WTC11 (cell line): ENCODE data around the gene ARHGEF17. TPM values are rescaled to one million over a fixed set of nuclear protein-coding genes. Genes with fewer than 3 reads are reported as not detected.

ENCODE experiments used
- ATAC-seq: fragments of 200-7000 bp; cut with Tn5 transposase; 2 replicates; pipeline ENCODE4 v1.10.0; 2021; ENCODE audit warnings: mild to moderate bottlenecking, moderate library complexity
- CTCF ChIA-PET: fragments of 300-600 bp; sonication (Branson Sonifier 250); formaldehyde crosslinking; loops from one replicate; lab custom pipeline; 2021; ENCODE audit warnings: antibody characterized with exemption; lab: Charles Lee
- POLR2A ChIA-PET: fragments of 350-600 bp; sonication (Branson Sonifier 250); formaldehyde crosslinking; loops from one replicate; lab custom pipeline; 2021; ENCODE audit warnings: antibody characterized with exemption; lab: Charles Lee
- DNase-seq: peaks from one replicate; pipeline ENCODE4 v3.0.0; 2021; ENCODE audit warnings: low spot score
- H3K27ac Mint-ChIP-seq: 2 replicates; pipeline ENCODE4 v1.8.0; 2021; ENCODE audit warnings: mixed read lengths
- H3K27me3 Mint-ChIP-seq: 2 replicates; pipeline ENCODE4 v1.8.0; 2021; ENCODE audit warnings: low read depth, mild to moderate bottlenecking, moderate library complexity, mixed read lengths
- H3K36me3 Mint-ChIP-seq: 2 replicates; pipeline ENCODE4 v1.8.0; 2021; ENCODE audit warnings: mixed read lengths
- H3K4me1 Mint-ChIP-seq: 2 replicates; pipeline ENCODE4 v1.8.0; 2022; ENCODE audit warnings: mixed read lengths
- H3K4me3 Mint-ChIP-seq: 2 replicates; pipeline ENCODE4 v1.8.0; 2021; ENCODE audit warnings: mild to moderate bottlenecking, moderate library complexity, mixed read lengths
- H3K9me3 Mint-ChIP-seq: 2 replicates; pipeline ENCODE4 v1.8.0; 2021; ENCODE audit warnings: mixed read lengths
- CBFB ChIP-seq: sonication (generic); formaldehyde crosslinking; IDR thresholded peaks from 2 replicates; pipeline ENCODE4 v1.8.1; 2022; ENCODE audit warnings: mild to moderate bottlenecking, low read depth, missing genetic modification reagents
- E2F5 ChIP-seq: sonication (generic); formaldehyde crosslinking; IDR thresholded peaks from 2 replicates; pipeline ENCODE4 v1.8.1; 2022; ENCODE audit warnings: mild to moderate bottlenecking, moderate library complexity, missing genetic modification reagents
- ELF4 ChIP-seq: sonication (generic); formaldehyde crosslinking; IDR thresholded peaks from 2 replicates; pipeline ENCODE4 v1.8.1; 2022; ENCODE audit warnings: low read depth, mild to moderate bottlenecking, moderate library complexity, missing genetic modification reagents
- EMX1 ChIP-seq: fragments of 250-450 bp; sonication (Bioruptor Pico); IDR thresholded peaks from 2 replicates; pipeline ENCODE4 v1.8.0; 2021; ENCODE audit warnings: mild to moderate bottlenecking
- ETV6 ChIP-seq: sonication (generic); formaldehyde crosslinking; IDR thresholded peaks from 2 replicates; pipeline ENCODE4 v1.8.1; 2022; ENCODE audit warnings: mild to moderate bottlenecking, missing genetic modification reagents
- FOXK1 ChIP-seq: sonication (generic); formaldehyde crosslinking; IDR thresholded peaks from 2 replicates; pipeline ENCODE4 v1.8.0; 2022; ENCODE audit warnings: mild to moderate bottlenecking, moderate library complexity, missing genetic modification reagents
- FOXP1 ChIP-seq: sonication (generic); formaldehyde crosslinking; IDR thresholded peaks from 2 replicates; pipeline ENCODE4 v1.8.0; 2022; ENCODE audit warnings: missing genetic modification reagents, mild to moderate bottlenecking, moderate library complexity, borderline replicate concordance
- GABPB1 ChIP-seq: sonication (generic); formaldehyde crosslinking; IDR thresholded peaks from 2 replicates; pipeline ENCODE4 v1.8.1; 2023; ENCODE audit warnings: mild to moderate bottlenecking, missing genetic modification reagents
- HMGA2 ChIP-seq: fragments of 250-450 bp; sonication (Bioruptor Pico); IDR thresholded peaks from 2 replicates; pipeline ENCODE4 v1.4.0; 2021; ENCODE audit warnings: mild to moderate bottlenecking, moderate library complexity
- IRF2 ChIP-seq: sonication (generic); formaldehyde crosslinking; IDR thresholded peaks from 2 replicates; pipeline ENCODE4 v1.8.0; 2022; ENCODE audit warnings: low read depth, missing genetic modification reagents, borderline replicate concordance
- NFATC4 ChIP-seq: fragments of 250-450 bp; sonication (Bioruptor Pico); IDR thresholded peaks from 2 replicates; pipeline ENCODE4 v1.9.0; 2021; ENCODE audit warnings: mild to moderate bottlenecking
- NR1H2 ChIP-seq: sonication (generic); formaldehyde crosslinking; IDR thresholded peaks from 2 replicates; pipeline ENCODE4 v1.9.0; 2021; ENCODE audit warnings: mild to moderate bottlenecking, moderate library complexity, missing genetic modification reagents
- OVOL2 ChIP-seq: fragments of 250-450 bp; sonication (Bioruptor Pico); IDR thresholded peaks from 2 replicates; pipeline ENCODE4 v1.9.0; 2021; ENCODE audit warnings: mild to moderate bottlenecking, borderline replicate concordance
- RELA ChIP-seq: sonication (generic); formaldehyde crosslinking; IDR thresholded peaks from 2 replicates; pipeline ENCODE4 v1.8.1; 2022; ENCODE audit warnings: missing genetic modification reagents, mild to moderate bottlenecking, borderline replicate concordance
- SMAD3 ChIP-seq: sonication (generic); formaldehyde crosslinking; IDR thresholded peaks from 2 replicates; pipeline ENCODE4 v1.8.0; 2022; ENCODE audit warnings: missing genetic modification reagents, mild to moderate bottlenecking, borderline replicate concordance
- SOX15 ChIP-seq: fragments of 250-450 bp; sonication (Bioruptor Pico); IDR thresholded peaks from 2 replicates; pipeline ENCODE4 v1.9.0; 2021; ENCODE audit warnings: mild to moderate bottlenecking
- TCF7 ChIP-seq: sonication (generic); formaldehyde crosslinking; IDR thresholded peaks from 2 replicates; pipeline ENCODE4 v1.8.0; 2022; ENCODE audit warnings: mild to moderate bottlenecking, low read depth, missing genetic modification reagents, moderate library complexity
- ZNF121 ChIP-seq: sonication (generic); formaldehyde crosslinking; IDR thresholded peaks from 2 replicates; pipeline ENCODE4 v1.8.0; 2023; ENCODE audit warnings: missing genetic modification reagents
- ZNF263 ChIP-seq: sonication (generic); formaldehyde crosslinking; IDR thresholded peaks from 2 replicates; pipeline ENCODE4 v1.8.1; 2022; ENCODE audit warnings: low read depth, mild to moderate bottlenecking, moderate library complexity, missing genetic modification reagents
- ZNF416 ChIP-seq: fragments of 250-450 bp; sonication (Bioruptor Pico); IDR thresholded peaks from 2 replicates; pipeline ENCODE4 v1.9.0; 2021; ENCODE audit warnings: mild to moderate bottlenecking, inconsistent platforms
- ZNF423 ChIP-seq: fragments of 250-450 bp; sonication (Bioruptor Pico); IDR thresholded peaks from 2 replicates; pipeline ENCODE4 v2.1.2; 2022; ENCODE audit warnings: mild to moderate bottlenecking, moderate library complexity
- total RNA-seq: library from RNA; stranded (reverse); gene quantifications from 3 replicates; pipeline ENCODE4 v1.2.3, GENCODE V29; 2021
- TF ChIP-seq, protein P1 (sequence below): sonication (generic); formaldehyde crosslinking; IDR thresholded peaks from 2 replicates; pipeline ENCODE4 v1.8.1; 2022; ENCODE audit warnings: low read depth, mild to moderate bottlenecking, moderate library complexity, missing genetic modification reagents, borderline replicate concordance
- TF ChIP-seq, protein P2 (sequence below): sonication (generic); formaldehyde crosslinking; IDR thresholded peaks from 2 replicates; pipeline ENCODE4 v1.8.1; 2023; ENCODE audit warnings: mild to moderate bottlenecking, missing genetic modification reagents
- TF ChIP-seq, protein P3 (sequence below): sonication (generic); formaldehyde crosslinking; IDR thresholded peaks from 2 replicates; pipeline ENCODE4 v1.8.1; 2022; ENCODE audit warnings: low read depth, missing genetic modification reagents, borderline replicate concordance
- TF ChIP-seq, protein P4 (sequence below): sonication (generic); formaldehyde crosslinking; IDR thresholded peaks from 2 replicates; pipeline ENCODE4 v1.8.1; 2023; ENCODE audit warnings: mild to moderate bottlenecking, missing genetic modification reagents, moderate library complexity
- TF ChIP-seq, protein P5 (sequence below): fragments of 250-450 bp; sonication (Bioruptor Pico); IDR thresholded peaks from 2 replicates; pipeline ENCODE4 v1.9.0; 2021; ENCODE audit warnings: mild to moderate bottlenecking

ARHGEF17 gene
- total RNA-seq, 1 experiment from 2014 or later, result 18.2 TPM

GRCh38 chr11:73390601-73391565 is 82.8 kb downstream of the ARHGEF17 start:
- CTCF ChIA-PET, result interaction anchor here (0.9 to 3.5 kb wide), 4 partner anchors 19 to 84 kb away, joined by 3 to 39 read pairs (median 4); no protein-coding TSS in a partner anchor
- TF ChIP-seq ZNF121, result no peak
- no peak for TF ChIP-seq ELF4 (CRISPR knock-in tag)
- TF ChIP-seq FOXP1, result no peak
- TF ChIP-seq ETV6 (CRISPR knock-in tag), result no peak
- no peak for TF ChIP-seq NFATC4 (CRISPR knock-in tag)
- TF ChIP-seq CBFB (CRISPR knock-in tag), result no peak
- TF ChIP-seq, protein P1, sequence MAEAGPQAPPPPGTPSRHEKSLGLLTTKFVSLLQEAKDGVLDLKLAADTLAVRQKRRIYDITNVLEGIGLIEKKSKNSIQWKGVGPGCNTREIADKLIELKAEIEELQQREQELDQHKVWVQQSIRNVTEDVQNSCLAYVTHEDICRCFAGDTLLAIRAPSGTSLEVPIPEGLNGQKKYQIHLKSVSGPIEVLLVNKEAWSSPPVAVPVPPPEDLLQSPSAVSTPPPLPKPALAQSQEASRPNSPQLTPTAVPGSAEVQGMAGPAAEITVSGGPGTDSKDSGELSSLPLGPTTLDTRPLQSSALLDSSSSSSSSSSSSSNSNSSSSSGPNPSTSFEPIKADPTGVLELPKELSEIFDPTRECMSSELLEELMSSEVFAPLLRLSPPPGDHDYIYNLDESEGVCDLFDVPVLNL (CRISPR knock-in tag), result no peak
- TF ChIP-seq SOX15 (CRISPR knock-in tag), result no peak
- TF ChIP-seq, protein P2, sequence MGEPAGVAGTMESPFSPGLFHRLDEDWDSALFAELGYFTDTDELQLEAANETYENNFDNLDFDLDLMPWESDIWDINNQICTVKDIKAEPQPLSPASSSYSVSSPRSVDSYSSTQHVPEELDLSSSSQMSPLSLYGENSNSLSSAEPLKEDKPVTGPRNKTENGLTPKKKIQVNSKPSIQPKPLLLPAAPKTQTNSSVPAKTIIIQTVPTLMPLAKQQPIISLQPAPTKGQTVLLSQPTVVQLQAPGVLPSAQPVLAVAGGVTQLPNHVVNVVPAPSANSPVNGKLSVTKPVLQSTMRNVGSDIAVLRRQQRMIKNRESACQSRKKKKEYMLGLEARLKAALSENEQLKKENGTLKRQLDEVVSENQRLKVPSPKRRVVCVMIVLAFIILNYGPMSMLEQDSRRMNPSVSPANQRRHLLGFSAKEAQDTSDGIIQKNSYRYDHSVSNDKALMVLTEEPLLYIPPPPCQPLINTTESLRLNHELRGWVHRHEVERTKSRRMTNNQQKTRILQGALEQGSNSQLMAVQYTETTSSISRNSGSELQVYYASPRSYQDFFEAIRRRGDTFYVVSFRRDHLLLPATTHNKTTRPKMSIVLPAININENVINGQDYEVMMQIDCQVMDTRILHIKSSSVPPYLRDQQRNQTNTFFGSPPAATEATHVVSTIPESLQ, result no peak
- TF ChIP-seq ZNF416 (CRISPR knock-in tag), result no peak
- no peak for TF ChIP-seq EMX1 (CRISPR knock-in tag)
- no peak for TF ChIP-seq HMGA2
- TF ChIP-seq, protein P3, sequence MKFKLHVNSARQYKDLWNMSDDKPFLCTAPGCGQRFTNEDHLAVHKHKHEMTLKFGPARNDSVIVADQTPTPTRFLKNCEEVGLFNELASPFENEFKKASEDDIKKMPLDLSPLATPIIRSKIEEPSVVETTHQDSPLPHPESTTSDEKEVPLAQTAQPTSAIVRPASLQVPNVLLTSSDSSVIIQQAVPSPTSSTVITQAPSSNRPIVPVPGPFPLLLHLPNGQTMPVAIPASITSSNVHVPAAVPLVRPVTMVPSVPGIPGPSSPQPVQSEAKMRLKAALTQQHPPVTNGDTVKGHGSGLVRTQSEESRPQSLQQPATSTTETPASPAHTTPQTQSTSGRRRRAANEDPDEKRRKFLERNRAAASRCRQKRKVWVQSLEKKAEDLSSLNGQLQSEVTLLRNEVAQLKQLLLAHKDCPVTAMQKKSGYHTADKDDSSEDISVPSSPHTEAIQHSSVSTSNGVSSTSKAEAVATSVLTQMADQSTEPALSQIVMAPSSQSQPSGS (CRISPR knock-in tag), result no peak
- TF ChIP-seq, protein P4, sequence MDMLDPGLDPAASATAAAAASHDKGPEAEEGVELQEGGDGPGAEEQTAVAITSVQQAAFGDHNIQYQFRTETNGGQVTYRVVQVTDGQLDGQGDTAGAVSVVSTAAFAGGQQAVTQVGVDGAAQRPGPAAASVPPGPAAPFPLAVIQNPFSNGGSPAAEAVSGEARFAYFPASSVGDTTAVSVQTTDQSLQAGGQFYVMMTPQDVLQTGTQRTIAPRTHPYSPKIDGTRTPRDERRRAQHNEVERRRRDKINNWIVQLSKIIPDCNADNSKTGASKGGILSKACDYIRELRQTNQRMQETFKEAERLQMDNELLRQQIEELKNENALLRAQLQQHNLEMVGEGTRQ (CRISPR knock-in tag), result no peak
- TF ChIP-seq SMAD3 (CRISPR knock-in tag), result no peak
- Mint-ChIP-seq H3K27me3 (no peaks in the 10 kb centered on the region), H3K4me1 (peaks cover 6% of the 10 kb centered on the region; the same call in 1 of the 2 replicates), H3K36me3 (no peaks in the 10 kb centered on the region), H3K27ac (no peak overlapping the region), H3K9me3 (no peaks in the 10 kb centered on the region), H3K4me3 (no peak overlapping the region)
- DNase-seq (no peak), ATAC-seq (no peak)
- POLR2A ChIA-PET, result no interaction called here

- CTCF ChIA-PET, result interaction anchor here (0.9 to 3.5 kb wide), 2 partner anchors 20 to 40 kb away, joined by 3 to 39 read pairs; no protein-coding TSS in a partner anchor
- H3K36me3 Mint-ChIP-seq, result no peaks in the 10 kb centered on the region
- H3K9me3 Mint-ChIP-seq, result no peaks in the 10 kb centered on the region
- H3K27me3 Mint-ChIP-seq, result no peaks in the 10 kb centered on the region
- no peak for DNase-seq
- no peak overlapping the region for H3K27ac Mint-ChIP-seq
- H3K4me3 Mint-ChIP-seq, result no peak overlapping the region
- TF ChIP-seq TCF7 (CRISPR knock-in tag) (no peak), FOXK1 (no peak), ETV6 (CRISPR knock-in tag) (no peak), GABPB1 (CRISPR knock-in tag) (no peak), ZNF423 (CRISPR knock-in tag) (no peak), E2F5 (CRISPR knock-in tag) (no peak), NR1H2 (CRISPR knock-in tag) (no peak), IRF2 (no peak), ZNF263 (CRISPR knock-in tag) (no peak), RELA (CRISPR knock-in tag) (no peak), OVOL2 (CRISPR knock-in tag) (no peak)
- TF ChIP-seq, protein P5, sequence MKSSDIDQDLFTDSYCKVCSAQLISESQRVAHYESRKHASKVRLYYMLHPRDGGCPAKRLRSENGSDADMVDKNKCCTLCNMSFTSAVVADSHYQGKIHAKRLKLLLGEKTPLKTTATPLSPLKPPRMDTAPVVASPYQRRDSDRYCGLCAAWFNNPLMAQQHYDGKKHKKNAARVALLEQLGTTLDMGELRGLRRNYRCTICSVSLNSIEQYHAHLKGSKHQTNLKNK (CRISPR knock-in tag), result no peak
- POLR2A ChIA-PET, result no interaction called here
- H3K4me1 Mint-ChIP-seq, result peaks cover 6% of the 10 kb centered on the region; the same call in 1 of the 2 replicates
- no peak for ATAC-seq
These were observed 83.6 kb downstream of the ARHGEF17 start for GRCh38 chr11:73391665-73392064.
